Lower lobe of right lung (tissue), 2 donors: Measurements from ENCODE around the gene PTPRD. TPM values are rescaled to one million over a fixed set of nuclear protein-coding genes. Genes with fewer than 3 reads are reported as not detected.

Experiments
- ATAC-seq, 2 donors: fragments of 200-7000 bp; cut with Tn5 transposase; one replicate each; pipeline ENCODE4 v1.9.1; 2020 to 2022; ENCODE audit warnings: mild to moderate bottlenecking in 2 of 2, moderate library complexity in 2 of 2
- DNase-seq: peaks from one replicate; pipeline ENCODE4 v3.0.0-alpha.2; 2020
- H3K27ac ChIP-seq: fragments of 200-600 bp; one replicate; pipeline ENCODE4 v1.8.0; 2022
- H3K27me3 ChIP-seq: fragments of 200-600 bp; one replicate; pipeline ENCODE4 v1.8.0; 2022; ENCODE audit warnings: low read depth
- H3K36me3 ChIP-seq: fragments of 200-600 bp; one replicate; pipeline ENCODE4 v1.8.0; 2022; ENCODE audit warnings: mild to moderate bottlenecking
- H3K4me1 ChIP-seq: fragments of 200-600 bp; one replicate; pipeline ENCODE4 v1.8.0; 2022
- H3K4me3 ChIP-seq: fragments of 200-600 bp; one replicate; pipeline ENCODE4 v1.8.0; 2022; ENCODE audit warnings: mild to moderate bottlenecking
- H3K9me3 ChIP-seq: fragments of 200-600 bp; one replicate; pipeline ENCODE4 v1.8.0; 2022
- intact Hi-C: fragments of 100-400 bp; cut with DNase I; formaldehyde crosslinking; loops from one replicate; pipeline ENCODE4 v1.11.0; 2022
- total RNA-seq: library from RNA; stranded (reverse); fragmentation: NEBNext Ultra II Directional; extraction: Animal tissue kit (Norgen Biotek cat#: 25700); gene quantifications from one replicate; pipeline ENCODE4 v1.2.1, GENCODE V29; 2021
- TF ChIP-seq, protein P1 (sequence below): fragments of 200-600 bp; IDR thresholded peaks from one replicate; pipeline ENCODE4 v1.8.0; 2022; ENCODE audit warnings: antibody characterized with exemption, mild to moderate bottlenecking
- donor health status: DM: no; HTN: yes; CAD: no; lungs with severe emphysema.

The PTPRD gene
- total RNA-seq, 1 donor from 2014 or later = 17.2 TPM

DNA sequence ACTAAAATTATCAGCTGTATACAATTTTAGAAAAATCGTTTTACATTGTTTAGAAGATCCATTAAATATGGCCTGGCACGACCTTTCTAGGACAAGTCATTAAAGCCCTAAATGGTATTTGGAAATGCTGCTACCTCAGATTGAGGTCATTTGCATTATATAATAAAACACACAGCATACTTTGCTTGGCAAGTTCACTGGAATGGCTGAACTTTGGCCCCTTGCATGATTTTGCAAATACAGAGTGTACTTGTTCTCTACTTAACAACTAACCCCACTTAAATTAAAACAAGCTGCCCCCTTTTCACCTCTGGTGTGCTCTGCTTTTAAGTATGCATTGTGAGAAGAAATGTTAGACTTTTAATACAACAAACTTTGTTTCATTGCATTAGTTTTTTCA is 860.1 kb downstream of the PTPRD start:
- H3K9me3 ChIP-seq = no peaks in the 10 kb centered on the region
- H3K27me3 ChIP-seq = no peaks in the 10 kb centered on the region
- H3K27ac ChIP-seq = no peak overlapping the region
- ATAC-seq (peak in 1 of 2 donors; percentile 18), DNase-seq (no peak)
- H3K4me3 ChIP-seq = no peak overlapping the region
- TF ChIP-seq, protein P1, sequence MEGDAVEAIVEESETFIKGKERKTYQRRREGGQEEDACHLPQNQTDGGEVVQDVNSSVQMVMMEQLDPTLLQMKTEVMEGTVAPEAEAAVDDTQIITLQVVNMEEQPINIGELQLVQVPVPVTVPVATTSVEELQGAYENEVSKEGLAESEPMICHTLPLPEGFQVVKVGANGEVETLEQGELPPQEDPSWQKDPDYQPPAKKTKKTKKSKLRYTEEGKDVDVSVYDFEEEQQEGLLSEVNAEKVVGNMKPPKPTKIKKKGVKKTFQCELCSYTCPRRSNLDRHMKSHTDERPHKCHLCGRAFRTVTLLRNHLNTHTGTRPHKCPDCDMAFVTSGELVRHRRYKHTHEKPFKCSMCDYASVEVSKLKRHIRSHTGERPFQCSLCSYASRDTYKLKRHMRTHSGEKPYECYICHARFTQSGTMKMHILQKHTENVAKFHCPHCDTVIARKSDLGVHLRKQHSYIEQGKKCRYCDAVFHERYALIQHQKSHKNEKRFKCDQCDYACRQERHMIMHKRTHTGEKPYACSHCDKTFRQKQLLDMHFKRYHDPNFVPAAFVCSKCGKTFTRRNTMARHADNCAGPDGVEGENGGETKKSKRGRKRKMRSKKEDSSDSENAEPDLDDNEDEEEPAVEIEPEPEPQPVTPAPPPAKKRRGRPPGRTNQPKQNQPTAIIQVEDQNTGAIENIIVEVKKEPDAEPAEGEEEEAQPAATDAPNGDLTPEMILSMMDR = no peak
- H3K4me1 ChIP-seq = no peaks in the 10 kb centered on the region
- H3K36me3 ChIP-seq = no peaks in the 10 kb centered on the region
- intact Hi-C loops = no loop called here

GRCh38 chr9:9751996-9752395 is 860.8 kb downstream of the PTPRD start:
- TF ChIP-seq, protein P1 = no peak
- Histone ChIP-seq H3K27ac (no peak overlapping the region), H3K27me3 (no peaks in the 10 kb centered on the region), H3K4me3 (no peak overlapping the region), H3K9me3 (no peaks in the 10 kb centered on the region), H3K4me1 (no peaks in the 10 kb centered on the region), H3K36me3 (no peaks in the 10 kb centered on the region)
- DNase-seq = no peak
- no peak for ATAC-seq
- intact Hi-C loops = no loop called here

- no peak for ATAC-seq
- no peaks in the 10 kb centered on the region for H3K27me3 ChIP-seq
- DNase-seq = no peak
- no peaks in the 10 kb centered on the region for H3K9me3 ChIP-seq
- no peaks in the 10 kb centered on the region for H3K4me1 ChIP-seq
- TF ChIP-seq, protein P1 = no peak
- no peak overlapping the region for H3K27ac ChIP-seq
- H3K36me3 ChIP-seq = no peaks in the 10 kb centered on the region
- H3K4me3 ChIP-seq = no peak overlapping the region
- intact Hi-C loops = no loop called here
Measured at GRCh38 chr9:9750719-9751118, 862.1 kb downstream of the PTPRD start.

- TF ChIP-seq, protein P1 = no peak
- ATAC-seq = no peak
Measured at GRCh38 chr9:9749591-9749990, 863.2 kb downstream of the PTPRD start.

GRCh38 chr9:9747787-9748186 is 865.0 kb downstream of the PTPRD start:
- intact Hi-C loops = no loop called here
- Histone ChIP-seq H3K4me1 (no peaks in the 10 kb centered on the region), H3K36me3 (no peaks in the 10 kb centered on the region), H3K27ac (no peak overlapping the region), H3K9me3 (no peaks in the 10 kb centered on the region), H3K4me3 (no peak overlapping the region), H3K27me3 (no peaks in the 10 kb centered on the region)
- no peak for DNase-seq
- ATAC-seq = no peak
- TF ChIP-seq, protein P1 = no peak

More at GRCh38 chr9:9749591-9749990, 863.2 kb downstream of the PTPRD start:
- no peak overlapping the region for H3K27ac ChIP-seq
- H3K4me1 ChIP-seq = no peaks in the 10 kb centered on the region
- H3K27me3 ChIP-seq = no peaks in the 10 kb centered on the region
- no peak overlapping the region for H3K4me3 ChIP-seq
- no peaks in the 10 kb centered on the region for H3K9me3 ChIP-seq
- intact Hi-C loops = no loop called here
- H3K36me3 ChIP-seq = no peaks in the 10 kb centered on the region
- DNase-seq = no peak

DNA sequence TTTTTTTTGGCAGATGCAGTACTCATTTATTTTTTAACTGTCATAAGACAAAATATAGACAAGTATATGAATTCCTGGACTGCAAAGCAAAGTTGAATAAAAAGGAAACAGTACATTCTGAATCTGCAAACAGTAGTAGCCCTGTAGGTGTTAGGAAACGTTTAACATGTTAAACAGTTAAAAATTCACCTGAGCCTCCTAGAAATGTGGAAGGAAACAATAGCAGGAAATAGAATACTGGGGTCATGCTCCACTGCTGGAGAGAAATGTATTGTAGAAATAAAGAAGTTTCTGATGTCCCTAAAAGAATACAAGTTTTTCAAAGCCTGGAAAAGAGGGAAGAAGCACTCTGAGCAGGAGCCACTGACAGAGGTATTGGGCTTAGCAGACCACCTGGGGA is 866.0 kb downstream of the PTPRD start:
- Histone ChIP-seq H3K9me3 (no peaks in the 10 kb centered on the region), H3K4me3 (no peak overlapping the region), H3K4me1 (no peaks in the 10 kb centered on the region), H3K27ac (no peak overlapping the region), H3K27me3 (no peaks in the 10 kb centered on the region), H3K36me3 (no peaks in the 10 kb centered on the region)
- TF ChIP-seq, protein P1 = no peak
- intact Hi-C loops = no loop called here
- ATAC-seq (no peak), DNase-seq (no peak)
